Fibroblast of lung (primary cell): ENCODE data around the gene LRP5. TPM values are rescaled to one million over a fixed set of nuclear protein-coding genes. Genes with fewer than 3 reads are reported as not detected.

Experiments
- DNase-seq, 2 donors: peaks; one replicate each; pipeline versions ENCODE4 v3.0.0 to v3.0.0-alpha.2; 2010; ENCODE audit warnings: low read depth in 2 of 2
- H2AFZ ChIP-seq: 2 replicates; pipeline ENCODE4 v1.5.1; 2012; ENCODE audit warnings: low read length, control low read depth, inconsistent platforms
- H3K27ac ChIP-seq: 2 replicates; pipeline ENCODE4 v1.5.1; 2011; ENCODE audit warnings: low read length, control low read depth; ENCODE audit not compliant: insufficient read depth
- H3K27me3 ChIP-seq: 2 replicates; pipeline ENCODE4 v1.5.1; 2011; ENCODE audit warnings: mild to moderate bottlenecking, low read length; ENCODE audit not compliant: control insufficient read depth, insufficient read depth
- H3K36me3 ChIP-seq: 2 replicates; pipeline ENCODE4 v1.5.1; 2011; ENCODE audit warnings: low read length; ENCODE audit not compliant: control insufficient read depth, insufficient read depth
- H3K4me1 ChIP-seq: 2 replicates; pipeline ENCODE4 v1.5.1; 2011; ENCODE audit warnings: low read length; ENCODE audit not compliant: control insufficient read depth, insufficient read depth; ENCODE audit errors: extremely low read depth
- H3K4me2 ChIP-seq: 2 replicates; pipeline ENCODE4 v1.5.1; 2011; ENCODE audit warnings: low read length, control low read depth; ENCODE audit not compliant: insufficient read depth; ENCODE audit errors: extremely low read depth
- H3K4me3 ChIP-seq, 4 experiments: fragments of 200-600 bp in 1 of 4; sonication (generic) in 1 of 4; replicated peaks in 1 of 4; 2 replicates each; pipeline ENCODE4 v1.5.1; 2011 to 2016; ENCODE audit warnings: low read length in 4 of 4, low read depth in 3 of 4, mild to moderate bottlenecking in 3 of 4, control low read depth in 2 of 4, inconsistent platforms in 1 of 4, mixed read lengths in 1 of 4; ENCODE audit not compliant: insufficient read depth in 1 of 4; ENCODE audit errors: control extremely low read depth in 1 of 4
- H3K79me2 ChIP-seq: 2 replicates; pipeline ENCODE4 v1.5.1; 2012; ENCODE audit warnings: mild to moderate bottlenecking, low read length, inconsistent platforms; ENCODE audit not compliant: control insufficient read depth, insufficient read depth
- H3K9ac ChIP-seq: 2 replicates; pipeline ENCODE4 v1.5.1; 2011; ENCODE audit warnings: mild to moderate bottlenecking, low read length, control low read depth; ENCODE audit not compliant: insufficient read depth
- H3K9me3 ChIP-seq: 2 replicates; pipeline ENCODE4 v1.5.1; 2012; ENCODE audit warnings: low read depth, low read length; ENCODE audit not compliant: control insufficient read depth, insufficient read depth
- H4K20me1 ChIP-seq: 2 replicates; pipeline ENCODE4 v1.5.1; 2011; ENCODE audit warnings: low read length; ENCODE audit not compliant: control insufficient read depth, insufficient read depth; ENCODE audit errors: extremely low read depth
- CTCF ChIP-seq, 2 donors: IDR thresholded peaks in 1 of 2; conservative IDR thresholded peaks in 1 of 2; 1 replicate in 1 of 2; 2 replicates in 1 of 2; pipeline ENCODE4 v1.5.1; 2011 to 2012; ENCODE audit warnings: low read length in 2 of 2, control low read depth in 1 of 2, inconsistent platforms in 1 of 2, low read depth in 1 of 2, mild to moderate bottlenecking in 1 of 2
- EZH2 ChIP-seq: IDR thresholded peaks from 2 replicates; pipeline ENCODE4 v1.5.1; 2012; ENCODE audit warnings: low read length, control low read depth, mild to moderate bottlenecking; ENCODE audit errors: missing control alignments
- polyA plus RNA-seq, 2 donors: library from polyadenylated mRNA; depleted of rRNA in 1 of 2; stranded (reverse) in 1 of 2; unstranded in 1 of 2; fragments of >200 nt; gene quantifications; 2 replicates each; pipeline ENCODE4 v1.2.1, GENCODE V29; 2011 to 2012; ENCODE audit warnings: missing spikeins in 1 of 2
- total RNA-seq: library from RNA; depleted of rRNA; stranded (reverse); fragments of >200 nt; gene quantifications from 2 replicates; pipeline ENCODE4 v1.2.1, GENCODE V29; 2014

The LRP5 gene
- total and polyA plus RNA-seq, 2 donors (not counting 1 experiment from before 2014, with no cell fraction given): 3.8 to 22.0 TPM

- H3K79me2 ChIP-seq: no peaks in the 10 kb centered on the region
Measured at GRCh38 chr11:68333173-68333572, 20.8 kb downstream of the LRP5 start.

GRCh38 chr11:68334923-68335322, 22.5 kb downstream of the LRP5 start:
- no peaks in the 10 kb centered on the region for H3K27me3 ChIP-seq
- H3K9me3 ChIP-seq: no peaks in the 10 kb centered on the region
- H2AFZ ChIP-seq: no peak overlapping the region
- H3K9ac ChIP-seq: no peak overlapping the region
- no peaks in the 10 kb centered on the region for H3K79me2 ChIP-seq
- peaks cover 2% of the 10 kb centered on the region for H3K4me1 ChIP-seq
- no peak for DNase-seq
- no peak overlapping the region for H3K4me3 ChIP-seq
- H3K4me2 ChIP-seq: no peak overlapping the region
- no peaks in the 10 kb centered on the region for H4K20me1 ChIP-seq
- TF ChIP-seq EZH2: no peak
- TF ChIP-seq CTCF (conservative IDR thresholded peaks at IDR 0.05 in 1 of 2, IDR thresholded peaks at IDR 0.05 in 1 of 2; ENCODE audit: low read depth in 1 of 2, low read length in 2 of 2): no peak
- no peak overlapping the region for H3K27ac ChIP-seq
- no peaks in the 10 kb centered on the region for H3K36me3 ChIP-seq

More at GRCh38 chr11:68333173-68333572, 20.8 kb downstream of the LRP5 start:
- DNase-seq: no peak
- H3K4me2 ChIP-seq: no peak overlapping the region
- TF ChIP-seq EZH2 (no peak), CTCF (conservative IDR thresholded peaks at IDR 0.05 in 1 of 2, IDR thresholded peaks at IDR 0.05 in 1 of 2; ENCODE audit: low read depth in 1 of 2, low read length in 2 of 2) (no peak)
- H3K27me3 ChIP-seq: no peaks in the 10 kb centered on the region
- no peaks in the 10 kb centered on the region for H4K20me1 ChIP-seq
- H2AFZ ChIP-seq: no peak overlapping the region
- H3K36me3 ChIP-seq: no peaks in the 10 kb centered on the region
- peaks cover 4% of the 10 kb centered on the region for H3K4me1 ChIP-seq
- H3K9me3 ChIP-seq: no peaks in the 10 kb centered on the region
- H3K27ac ChIP-seq: no peak overlapping the region
- no peak overlapping the region for H3K9ac ChIP-seq
- H3K4me3 ChIP-seq: no peak overlapping the region

GRCh38 chr11:68335683-68336082, 23.3 kb downstream of the LRP5 start:
- Histone ChIP-seq H3K9me3 (no peaks in the 10 kb centered on the region), H3K79me2 (no peaks in the 10 kb centered on the region), H3K4me3 (no peak overlapping the region), H3K36me3 (no peaks in the 10 kb centered on the region), H2AFZ (no peak overlapping the region), H3K9ac (no peak overlapping the region), H3K27ac (no peak overlapping the region), H3K4me2 (no peak overlapping the region), H4K20me1 (no peaks in the 10 kb centered on the region), H3K4me1 (peaks cover 2% of the 10 kb centered on the region), H3K27me3 (no peaks in the 10 kb centered on the region)
- DNase-seq: no peak
- TF ChIP-seq EZH2 (no peak), CTCF (conservative IDR thresholded peaks at IDR 0.05 in 1 of 2, IDR thresholded peaks at IDR 0.05 in 1 of 2; ENCODE audit: low read depth in 1 of 2, low read length in 2 of 2) (no peak)
